ENCODE data around the gene PIGM.

Gene PIGM

DNA sequence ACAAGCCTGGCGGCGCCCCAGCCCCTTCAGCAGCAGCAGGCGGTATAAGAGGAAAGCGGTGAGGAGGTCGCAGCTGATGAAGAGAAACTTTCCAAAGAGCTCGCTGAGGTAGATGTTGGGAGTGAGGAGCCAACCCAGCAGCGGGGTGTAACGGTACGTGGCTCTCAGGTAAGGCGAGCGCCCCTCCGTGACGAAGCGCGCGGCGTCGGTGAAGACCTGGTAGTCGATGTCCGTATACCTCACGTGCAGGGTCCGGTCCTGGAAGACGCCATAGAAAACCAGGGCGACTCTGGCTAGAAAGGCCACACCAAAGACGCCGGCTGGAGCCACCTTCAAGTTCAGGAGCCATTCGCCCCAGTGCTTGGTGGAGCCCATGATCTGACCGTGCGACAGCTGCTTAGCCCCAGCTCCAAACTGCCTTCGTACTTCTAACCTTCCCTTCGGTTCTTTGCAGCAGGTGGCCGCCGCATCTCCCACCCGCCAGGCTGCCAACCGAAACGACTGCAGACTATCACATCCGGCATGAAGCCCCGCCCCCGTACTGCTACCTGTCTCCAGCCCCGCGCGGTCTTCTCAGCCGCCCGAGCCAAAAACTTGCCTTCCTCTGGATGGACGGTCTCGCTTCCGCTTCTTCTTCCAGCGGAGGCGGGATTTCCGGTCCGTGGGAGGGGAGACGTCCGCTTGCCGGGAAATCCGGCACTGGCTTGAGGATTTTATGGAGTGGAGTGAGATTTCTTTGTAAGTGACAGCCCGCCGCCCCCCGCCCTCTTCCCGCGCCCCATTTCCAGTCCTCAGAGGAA, at the start of gene PIGM:
Gene PIGM, minus strand, starts transcription at position 626 of the 800 bp plus-strand sequence. Its CDS starts 251 bp downstream, at position 375.
- DNase-seq = peak; percentile 99

- DNase-seq = no peak
Measured at GRCh38 chr1:160081261-160081936, 49.6 kb upstream of the PIGM start, which contains the start of gene KCNJ9. Gene KCNJ9, plus strand, starts transcription at chr1:160081538. Its CDS starts 2,493 bp downstream, at chr1:160084031.

DNA sequence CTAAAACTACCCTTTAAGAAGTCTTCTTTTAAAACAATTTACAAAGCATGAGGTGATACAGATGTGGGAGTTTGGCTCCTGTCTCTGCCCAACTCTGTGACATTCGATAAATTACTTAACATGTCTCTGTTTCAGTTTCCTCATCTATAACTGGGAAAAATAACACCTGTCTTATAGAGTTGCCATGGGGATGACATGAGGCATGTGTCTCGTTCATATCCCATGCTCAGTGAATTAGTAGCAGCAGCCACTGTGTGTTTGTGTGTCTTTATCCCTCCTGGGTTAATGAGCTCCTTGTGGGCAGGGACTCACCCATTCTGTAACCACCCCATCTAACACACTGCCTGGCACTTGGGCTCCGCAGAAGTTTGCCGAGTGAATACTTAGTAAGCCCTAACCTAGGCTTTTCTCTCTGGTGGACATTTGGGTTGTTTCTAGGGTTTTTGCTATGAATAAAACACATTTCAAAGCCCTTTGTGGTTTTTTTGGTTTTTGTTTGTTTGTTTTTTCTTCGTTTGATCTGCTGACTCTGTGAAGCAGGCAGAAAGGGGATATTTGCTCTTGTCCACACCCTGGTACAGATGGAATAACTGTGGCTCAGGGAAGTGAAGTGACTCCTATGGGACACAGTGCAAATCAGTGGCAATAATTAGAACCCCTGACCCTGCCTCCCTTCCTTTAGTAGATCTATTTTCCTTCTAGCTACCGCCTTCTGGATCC, 48.8 kb upstream of the PIGM start:
- DNase-seq = peak in 1 of 2 experiments; percentile 17

DNA sequence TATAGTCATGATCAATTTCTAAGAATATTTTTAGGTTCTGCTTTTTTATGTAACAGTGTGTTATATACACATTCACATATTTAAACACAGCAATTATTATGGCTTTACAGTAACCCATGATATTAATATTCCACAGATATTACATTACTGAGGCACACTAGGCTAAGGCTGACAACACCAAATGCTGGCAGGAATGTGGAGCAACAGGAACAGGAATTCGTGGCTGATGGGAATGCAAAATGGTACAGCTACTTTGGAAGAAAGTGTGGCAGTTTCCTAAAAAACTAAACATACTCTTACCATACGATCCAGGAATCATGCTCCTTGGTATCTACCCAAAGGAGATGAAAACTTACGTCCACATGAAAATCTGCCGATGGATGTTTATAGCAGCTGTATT, 47.7 kb upstream of the PIGM start:
- DNase-seq = no peak

GRCh38 chr1:160078512-160079195, 46.9 kb upstream of the PIGM start:
- DNase-seq = peak; percentile 33 to 41

GRCh38 chr1:160077486-160077885, 45.7 kb upstream of the PIGM start:
- DNase-seq = no peak

DNA sequence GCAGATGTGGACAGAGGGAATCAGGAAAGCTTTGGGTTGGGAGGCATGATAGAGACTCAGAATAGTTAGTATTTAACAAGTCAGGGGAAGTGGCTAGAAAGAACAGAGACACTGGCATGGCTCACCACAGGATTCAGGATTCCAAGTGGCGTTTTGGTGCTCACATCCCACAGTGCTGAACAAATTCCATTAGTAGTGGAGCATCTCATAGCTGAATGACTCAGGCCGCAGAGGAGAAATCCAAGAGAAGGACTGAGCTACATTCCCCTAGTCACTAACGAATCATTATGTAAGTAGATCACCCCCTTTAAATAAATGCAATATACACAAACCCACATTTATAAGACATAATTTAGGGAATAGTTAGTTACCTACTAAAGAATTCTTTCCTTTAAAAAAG, 44.5 kb upstream of the PIGM start:
- DNase-seq = no peak

DNA sequence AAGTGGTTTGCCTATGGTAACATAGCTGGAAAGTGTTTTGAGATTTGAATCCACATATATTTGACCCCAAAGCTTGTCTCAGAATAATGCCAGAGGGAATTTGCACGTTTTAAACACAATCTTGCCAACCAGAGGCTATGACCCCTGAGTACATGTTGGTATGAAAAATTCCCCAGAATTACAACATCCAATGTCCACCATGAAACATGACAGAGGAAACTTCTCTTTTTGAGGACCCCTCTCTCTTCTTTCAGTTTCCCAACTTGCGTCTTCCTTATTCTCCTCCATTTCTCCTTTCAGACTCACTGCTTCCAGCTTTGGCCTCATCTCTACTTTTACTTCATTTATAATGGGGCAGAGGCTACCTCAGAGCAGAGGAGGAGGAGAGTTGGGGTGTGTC, 44.0 kb upstream of the PIGM start:
- no peak for DNase-seq

DNA sequence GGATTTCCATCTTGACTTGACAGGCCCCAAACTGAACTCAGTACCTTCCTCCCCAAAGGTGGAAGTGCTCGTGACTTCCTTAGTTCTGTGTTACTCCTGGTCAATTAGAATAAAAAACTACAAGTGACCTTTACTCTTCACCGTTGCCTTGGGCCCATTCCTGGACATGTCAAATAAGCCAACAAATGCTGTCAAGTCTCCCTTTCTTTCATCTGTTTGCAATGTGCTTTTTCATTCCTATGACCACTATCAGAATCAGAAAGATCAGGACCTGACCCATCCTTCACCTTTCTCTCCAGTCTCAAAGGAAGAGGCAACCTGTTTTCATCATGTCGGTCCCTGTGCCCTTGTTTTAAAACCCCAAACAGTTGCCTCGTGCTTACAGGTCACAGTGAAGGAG, 43.1 kb upstream of the PIGM start:
- no peak for DNase-seq

DNA sequence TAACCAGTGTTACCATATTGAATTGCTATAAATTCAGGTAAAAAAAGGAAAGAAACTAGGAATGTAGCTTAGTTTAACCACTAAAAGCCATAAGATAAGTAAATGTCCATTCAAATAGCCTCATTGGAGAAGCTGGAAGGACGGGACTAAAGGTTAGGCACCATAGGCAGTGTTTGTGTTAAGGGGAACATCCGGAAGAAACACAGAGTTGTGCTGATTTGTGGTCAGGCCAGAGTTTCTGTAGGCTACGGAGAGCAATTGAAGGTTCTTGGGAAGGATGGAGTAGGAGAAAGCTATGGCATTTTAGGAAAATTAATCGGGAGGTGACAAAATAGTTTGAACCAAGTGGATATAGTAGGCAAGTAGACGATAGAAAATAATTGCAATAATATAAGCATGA, 39.5 kb upstream of the PIGM start:
- no peak for DNase-seq

DNA sequence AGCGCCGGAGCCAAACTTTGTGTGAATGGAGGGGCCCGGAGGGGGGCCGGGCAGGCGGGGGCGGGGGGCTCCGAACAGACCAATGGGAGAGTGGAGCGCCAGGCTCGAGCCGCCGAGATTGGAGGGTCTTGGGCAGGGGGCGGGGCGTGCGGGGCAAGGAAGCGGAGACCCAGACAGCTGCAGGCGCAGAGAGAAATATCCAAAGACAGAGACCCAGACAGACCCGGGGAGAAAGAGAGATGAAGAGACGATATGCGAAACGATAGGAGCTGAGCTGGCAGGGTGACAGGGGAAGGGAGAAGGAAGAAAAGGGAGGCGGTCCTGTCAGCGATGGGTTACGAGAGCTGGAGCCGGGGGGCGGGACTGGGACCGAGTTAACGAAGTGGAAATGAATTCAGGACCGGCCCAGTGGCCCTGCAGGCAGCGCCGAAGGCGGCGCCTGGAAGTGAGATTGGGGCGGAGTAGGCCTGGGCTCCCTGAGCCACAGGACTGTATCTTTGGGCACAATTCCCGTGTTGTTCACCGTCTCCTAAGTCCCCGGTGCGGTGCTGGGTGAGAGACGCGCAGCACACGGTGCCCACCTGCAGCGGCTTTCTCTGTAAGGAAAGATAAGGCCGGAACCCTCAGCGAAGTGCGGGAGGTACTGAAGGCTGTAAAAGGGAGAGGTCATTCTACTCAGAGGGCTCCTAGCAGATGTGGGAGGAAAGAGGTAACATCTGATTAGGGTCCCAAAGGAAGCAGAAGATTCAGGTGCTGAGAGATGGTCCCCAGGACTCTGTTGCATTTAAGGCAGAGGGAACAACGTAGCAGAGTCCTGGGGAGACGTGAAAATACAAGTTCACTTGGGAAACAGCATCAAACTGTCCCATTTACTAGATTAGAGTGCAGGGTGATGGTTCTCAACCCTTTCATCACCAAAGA, 38.7 kb upstream of the PIGM start:
- DNase-seq = peak; percentile 40 to 68

DNA sequence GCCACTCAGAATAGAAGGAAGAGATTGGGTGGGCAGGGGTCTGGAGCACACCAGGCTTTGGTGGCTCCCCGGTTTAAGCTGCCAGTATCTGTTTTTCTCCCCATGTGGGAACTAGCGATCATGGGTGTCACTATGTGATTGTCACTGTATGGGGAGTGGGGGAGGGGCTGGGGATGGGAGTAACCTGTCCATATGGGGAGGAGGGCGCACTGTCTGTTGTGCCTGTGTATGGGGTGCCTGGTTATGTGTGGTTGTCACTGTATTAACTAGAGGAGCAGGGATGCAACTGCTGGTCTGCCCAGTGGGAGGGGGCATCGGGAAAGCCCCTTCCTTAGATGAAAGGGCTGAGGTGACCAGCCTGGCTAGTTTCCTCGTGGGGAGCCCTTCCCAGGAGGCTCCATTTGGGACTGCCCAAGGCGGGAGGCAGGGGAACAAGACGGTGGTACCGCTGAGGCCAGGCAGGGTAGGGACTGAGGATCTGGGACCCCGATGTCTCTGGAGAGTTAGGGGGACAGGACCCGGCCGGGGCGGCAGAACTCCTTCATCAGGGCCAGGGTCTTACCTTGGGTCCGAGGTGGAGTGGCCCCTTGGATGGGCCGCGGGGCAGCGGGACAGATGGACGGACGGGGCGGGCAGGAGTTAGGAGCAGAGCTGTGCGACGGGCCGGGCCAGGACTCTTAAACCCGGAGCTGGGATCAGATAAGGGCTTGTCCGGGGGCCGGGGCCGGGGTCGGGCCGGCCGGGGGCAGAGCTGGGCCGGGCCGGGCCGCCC, 37.9 kb upstream of the PIGM start, which contains the start of gene KCNJ10:
Gene KCNJ10, minus strand, starts transcription at position 701 of the 772 bp plus-strand sequence. CDS start 27,628 bp downstream, outside the sequence.
- no peak for DNase-seq

DNA sequence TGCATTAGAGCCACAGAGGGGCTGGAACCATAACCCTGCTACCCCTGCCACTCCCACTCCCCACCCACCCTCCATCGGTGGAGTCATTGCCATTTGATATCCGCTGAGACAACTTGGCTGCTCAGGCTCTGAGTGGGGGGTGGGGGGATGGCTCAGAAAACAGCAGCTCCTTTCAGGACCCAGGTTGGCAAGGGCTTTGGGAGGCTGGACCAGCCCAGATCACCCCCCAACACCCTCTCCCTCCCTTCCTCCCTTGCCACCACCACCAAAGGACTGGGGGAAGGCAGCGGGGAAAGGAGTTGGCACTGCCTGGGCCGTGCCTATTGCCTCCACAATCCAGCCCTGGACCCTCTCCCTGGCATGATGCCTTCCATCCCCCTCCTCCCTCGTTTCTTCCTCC, 36.4 kb upstream of the PIGM start:
- DNase-seq = no peak

DNA sequence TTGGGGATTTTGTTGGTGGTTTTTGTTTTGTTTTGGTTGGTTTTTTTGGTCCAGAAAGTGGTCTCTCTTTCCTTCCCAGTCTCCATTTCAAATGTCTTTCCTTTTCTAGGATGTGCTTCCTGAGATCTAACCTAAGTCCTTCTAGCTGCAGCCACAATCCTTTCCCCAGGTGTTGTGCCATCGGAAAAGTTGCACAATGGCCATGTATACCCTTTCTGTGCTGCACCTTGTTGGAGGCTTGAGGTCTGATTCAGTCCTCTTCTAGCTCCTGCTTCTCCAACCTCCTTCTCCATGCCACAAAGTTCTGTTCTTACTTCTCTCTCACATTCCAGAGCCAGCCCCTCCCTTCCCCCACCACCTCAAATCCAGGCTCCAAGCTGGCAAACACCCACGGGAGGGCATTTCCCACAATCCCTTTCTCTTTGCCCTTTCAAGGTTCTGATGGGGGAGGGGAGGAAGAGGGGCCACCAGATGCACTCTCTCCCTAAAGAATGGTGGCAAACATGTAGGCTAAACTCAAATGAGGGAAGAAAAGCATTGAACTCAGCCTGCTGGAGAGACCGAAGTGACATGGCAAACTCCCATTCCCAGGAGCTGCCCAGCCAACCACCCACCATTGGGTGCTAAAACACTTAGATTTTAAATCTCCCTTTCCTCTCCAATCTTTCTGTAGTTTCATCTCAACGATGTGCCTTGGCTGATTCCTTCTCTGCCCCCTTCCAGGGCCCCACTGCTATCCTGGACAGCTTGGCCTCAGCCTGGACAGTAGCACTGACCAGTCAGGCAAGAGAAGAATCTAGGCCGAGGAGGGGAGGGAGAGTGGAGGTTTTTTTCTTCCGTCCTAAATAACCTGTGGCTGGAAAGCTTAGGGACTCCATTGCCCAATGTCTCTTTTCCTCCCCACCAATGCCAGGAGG, 35.3 kb upstream of the PIGM start:
- no peak for DNase-seq

GRCh38 chr1:160064746-160065145, 33.0 kb upstream of the PIGM start:
- DNase-seq = no peak

DNA sequence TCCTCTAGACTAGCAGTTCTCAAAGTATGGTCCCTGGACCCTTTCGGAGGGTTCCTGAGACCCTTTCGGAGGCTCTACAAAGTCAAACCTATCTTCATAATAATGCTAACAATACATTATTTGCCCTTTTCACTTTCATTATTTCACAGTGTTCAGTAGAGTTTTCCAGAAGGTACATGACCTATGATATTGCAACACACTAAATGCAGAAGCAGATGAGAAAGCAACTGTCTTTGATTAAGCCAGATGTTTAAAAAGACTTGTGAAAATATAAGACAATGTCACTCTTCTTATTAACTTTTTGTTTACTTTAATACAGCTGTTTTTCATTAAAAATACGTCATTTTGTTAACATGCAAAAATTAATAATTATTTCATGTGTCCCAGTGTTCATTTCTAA, 32.4 kb upstream of the PIGM start:
- DNase-seq = no peak

- no peak for DNase-seq
Measured at GRCh38 chr1:160063176-160063575, 31.4 kb upstream of the PIGM start.

- no peak for DNase-seq
Measured at GRCh38 chr1:160062230-160062532, 30.4 kb upstream of the PIGM start.

- no peak for DNase-seq
Measured at GRCh38 chr1:160061369-160062229, 29.8 kb upstream of the PIGM start.
